Esophagus (tissue), 2 donors: ENCODE measurements around the gene CNR2. TPM values are rescaled to one million over a fixed set of nuclear protein-coding genes. Genes with fewer than 3 reads are reported as not detected.
"Not testable (repeated sequence)": the region's sequence is repeated elsewhere in the genome, so short reads cannot be mapped to it uniquely, and the experiment has no call there.

Source experiments
- H3K27ac ChIP-seq, 2 donors: one replicate each; pipeline ENCODE4 v1.5.1; 2013; ENCODE audit warnings: low read depth in 2 of 2, mild to moderate bottlenecking in 2 of 2, inconsistent platforms in 1 of 2, low read length in 1 of 2, moderate library complexity in 1 of 2
- H3K27me3 ChIP-seq, 2 donors: one replicate each; pipeline ENCODE4 v1.6.1; 2013; ENCODE audit warnings: low read length in 2 of 2, control low read depth in 1 of 2, mild to moderate bottlenecking in 1 of 2; ENCODE audit not compliant: insufficient read depth in 2 of 2, control insufficient read depth in 1 of 2
- H3K36me3 ChIP-seq, 2 donors: one replicate each; pipeline ENCODE4 v1.6.1; 2013; ENCODE audit warnings: low read length in 1 of 2; ENCODE audit not compliant: control insufficient read depth in 2 of 2, insufficient read depth in 2 of 2
- H3K4me1 ChIP-seq, 2 donors: one replicate each; pipeline ENCODE4 v1.6.1; 2013; ENCODE audit warnings: low read length in 1 of 2; ENCODE audit not compliant: control insufficient read depth in 2 of 2, insufficient read depth in 2 of 2
- H3K4me3 ChIP-seq, 2 donors: one replicate each; pipeline ENCODE4 v1.5.1; 2013; ENCODE audit warnings: low read length in 2 of 2, mild to moderate bottlenecking in 2 of 2, low read depth in 1 of 2, moderate library complexity in 1 of 2
- H3K9me3 ChIP-seq, 2 donors: one replicate each; pipeline ENCODE4 v1.6.1; 2013; ENCODE audit warnings: mild to moderate bottlenecking in 2 of 2, low read depth in 1 of 2, low read length in 1 of 2, moderate library complexity in 1 of 2; ENCODE audit not compliant: control insufficient read depth in 2 of 2, insufficient read depth in 1 of 2
- WGBS, 2 donors: extraction: QIAGEN DNeasy Blood & Tissue Kit; methylation state at CpG; one replicate each; pipeline ENCODE4 v1.1.7; 2013; 5-methylcytosine and 5-hydroxymethylcytosine counted together
- polyA plus RNA-seq, 2 donors: library from polyadenylated mRNA; stranded (reverse); fragments of 200-250 nt; gene quantifications; one replicate each; pipeline ENCODE4 v1.2.3, GENCODE V29; 2013
- donor health status: healthy with polysubstance abuse.
- donor health status: Bipolar disorder and iron deficiency.

CNR2 gene
- polyA plus RNA-seq, 2 donors = 0.01 to 0.02 TPM

DNA sequence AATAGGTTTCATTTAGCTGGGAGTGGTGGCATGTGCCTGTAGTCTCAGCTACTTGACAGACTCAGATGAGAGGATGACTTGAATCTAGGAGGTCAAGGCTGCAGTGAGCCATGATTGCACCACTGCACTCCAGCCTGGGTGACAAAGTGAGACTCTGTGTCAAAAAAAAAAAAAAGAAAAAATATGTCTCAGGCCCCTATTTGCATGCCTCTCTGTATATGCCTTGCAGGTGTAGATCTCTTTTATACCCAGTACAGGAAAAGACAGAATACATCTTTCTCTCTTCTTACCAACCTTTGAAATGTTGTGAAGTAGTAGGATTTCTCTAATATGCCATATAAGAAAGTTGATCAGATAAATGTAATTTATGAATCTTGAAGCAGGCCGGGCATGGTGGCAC is 6.4 kb downstream of the CNR2 start:
- Histone ChIP-seq H3K36me3 (no peaks in the 10 kb centered on the region), H3K27me3 (no peaks in the 10 kb centered on the region), H3K9me3 (no peaks in the 10 kb centered on the region), H3K4me1 (no peaks in the 10 kb centered on the region), H3K4me3 (no peak overlapping the region), H3K27ac (no peak overlapping the region)
- WGBS, 2 donors = 74 to 95% methylated on average over 1 of the region's 1 CpG

DNA sequence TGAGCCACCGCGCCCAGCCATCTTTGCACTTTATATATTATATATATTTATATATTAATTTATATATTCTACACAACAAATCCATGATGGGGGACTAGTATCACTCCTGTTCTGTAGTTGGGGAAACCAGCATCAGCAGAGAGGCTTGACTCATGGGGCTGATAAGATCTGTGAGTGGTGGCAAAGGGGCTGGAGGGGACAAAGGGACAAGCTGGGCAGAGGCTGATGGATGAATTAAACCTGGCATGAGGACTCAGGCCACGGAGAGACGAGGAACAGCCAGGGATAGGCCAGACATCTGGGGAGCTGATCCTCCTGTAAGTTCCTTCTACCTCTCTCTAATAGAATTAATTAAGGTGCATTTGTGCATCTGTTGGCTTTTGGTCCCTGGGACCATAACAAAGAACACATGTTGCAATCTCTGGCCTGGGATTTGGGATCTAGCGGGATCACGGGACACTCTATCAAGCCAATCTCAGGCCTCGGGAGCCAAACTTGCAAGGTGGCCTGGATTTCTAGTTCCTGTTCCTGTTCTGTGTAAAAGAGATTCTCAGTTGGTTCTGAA is 7.6 kb downstream of the CNR2 start:
- Histone ChIP-seq H3K36me3 (no peaks in the 10 kb centered on the region), H3K4me1 (no peaks in the 10 kb centered on the region), H3K4me3 (no peak overlapping the region), H3K27ac (no peak overlapping the region), H3K9me3 (no peaks in the 10 kb centered on the region), H3K27me3 (no peaks in the 10 kb centered on the region)
- 85 to 93% methylated on average over 7 of the region's 7 CpGs for WGBS, 2 donors

GRCh38 chr1:23904748-23905357 is 8.3 kb downstream of the CNR2 start:
- Histone ChIP-seq H3K4me3 (no peak overlapping the region), H3K4me1 (no peaks in the 10 kb centered on the region), H3K36me3 (no peaks in the 10 kb centered on the region), H3K9me3 (no peaks in the 10 kb centered on the region), H3K27ac (no peak overlapping the region), H3K27me3 (no peaks in the 10 kb centered on the region)
- 78 to 83% methylated on average over 10 of the region's 10 CpGs for WGBS, 2 donors

DNA sequence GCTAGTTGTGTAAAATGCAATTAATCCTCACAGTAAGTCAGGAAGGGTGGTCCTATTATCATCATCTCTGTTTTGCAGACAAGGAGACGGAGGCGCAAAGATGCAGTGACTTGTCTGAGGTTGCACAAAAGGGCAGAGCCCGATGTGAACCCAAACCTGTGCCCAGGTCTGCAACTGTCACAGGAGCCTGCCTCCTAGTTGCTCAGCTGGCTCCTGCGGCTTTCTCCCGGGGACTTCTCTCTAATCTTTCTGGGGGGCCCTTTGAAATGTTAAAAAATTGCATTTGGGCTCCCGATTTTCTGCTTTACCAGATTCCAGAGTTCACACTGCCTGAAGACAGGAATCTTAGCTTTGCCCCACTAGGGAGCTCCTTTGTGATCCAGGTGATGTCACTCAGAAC is 9.4 kb downstream of the CNR2 start:
- no peak overlapping the region for H3K27ac ChIP-seq
- WGBS, 2 donors = 78 to 80% methylated on average over 6 of the region's 6 CpGs
- no peaks in the 10 kb centered on the region for H3K4me1 ChIP-seq

GRCh38 chr1:23902321-23903278 is 10.6 kb downstream of the CNR2 start:
- WGBS, 2 donors = 22 to 26% methylated on average over 81 to 92 of the region's 92 CpGs
- H3K4me1 ChIP-seq = no peaks in the 10 kb centered on the region
- H3K27ac ChIP-seq = no peak overlapping the region
- no peaks in the 10 kb centered on the region for H3K9me3 ChIP-seq
- no peaks in the 10 kb centered on the region for H3K36me3 ChIP-seq
- no peaks in the 10 kb centered on the region for H3K27me3 ChIP-seq
- peak overlapping the region; percentile 29 to 41 for H3K4me3 ChIP-seq

More for the DNA sequence above, 9.4 kb downstream of the CNR2 start:
- Histone ChIP-seq H3K4me3 (no peak overlapping the region), H3K9me3 (no peaks in the 10 kb centered on the region), H3K27me3 (no peaks in the 10 kb centered on the region), H3K36me3 (no peaks in the 10 kb centered on the region)

GRCh38 chr1:23900017-23900416 is 13.1 kb downstream of the CNR2 start:
- not testable (repeated sequence) for H3K9me3 ChIP-seq, H3K36me3 ChIP-seq, H3K4me3 ChIP-seq, H3K27me3 ChIP-seq, H3K4me1 ChIP-seq, H3K27ac ChIP-seq
- 63 to 70% methylated on average over 8 of the region's 8 CpGs for WGBS, 2 donors

DNA sequence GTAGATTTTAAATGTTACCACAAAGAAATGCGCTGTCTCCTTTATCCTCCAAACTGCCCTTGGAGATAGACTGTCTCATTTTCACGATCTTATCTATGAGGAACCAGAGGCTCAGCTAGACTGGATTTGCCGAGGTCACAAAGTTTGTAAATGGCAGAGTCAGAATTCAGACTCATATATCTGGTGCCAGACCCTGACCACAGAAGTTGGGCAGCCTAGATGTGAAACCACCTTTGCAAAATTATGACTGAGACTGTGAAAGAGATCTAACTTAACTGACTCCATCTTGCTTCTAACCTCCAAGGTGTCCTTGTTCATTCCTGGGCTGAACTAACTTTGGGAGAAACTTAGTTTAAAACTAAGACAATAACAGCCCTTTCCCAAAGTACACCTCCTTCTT is 14.1 kb downstream of the CNR2 start:
- H3K27me3 ChIP-seq = no peaks in the 10 kb centered on the region
- WGBS, 2 donors = 70 to 77% methylated on average over 3 of the region's 3 CpGs
- H3K4me3 ChIP-seq = no peak overlapping the region
- H3K36me3 ChIP-seq = no peaks in the 10 kb centered on the region
- no peaks in the 10 kb centered on the region for H3K9me3 ChIP-seq
- no peak overlapping the region for H3K27ac ChIP-seq
- H3K4me1 ChIP-seq = no peaks in the 10 kb centered on the region

DNA sequence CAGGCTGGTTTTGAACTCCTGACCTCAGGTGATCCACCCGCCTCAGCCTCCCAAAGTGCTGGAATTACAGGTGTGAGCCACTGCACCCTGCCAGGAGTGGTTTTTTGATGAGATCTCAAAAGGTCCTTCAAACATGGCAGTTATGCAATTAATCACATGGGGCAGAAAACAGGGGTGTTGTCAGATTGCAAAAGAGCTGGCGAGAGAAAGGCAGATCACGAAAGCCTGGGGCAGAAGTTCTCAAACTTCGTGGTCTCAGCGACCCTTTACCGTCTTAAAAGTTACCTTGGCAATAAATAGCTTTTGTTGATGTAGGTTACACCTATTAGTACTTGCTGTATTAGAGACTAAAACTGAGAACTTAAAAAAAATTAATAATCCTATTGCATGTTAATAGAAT is 16.1 kb downstream of the CNR2 start:
- Histone ChIP-seq H3K4me1 (no peaks in the 10 kb centered on the region), H3K36me3 (no peaks in the 10 kb centered on the region), H3K9me3 (no peaks in the 10 kb centered on the region), H3K27me3 (no peaks in the 10 kb centered on the region), H3K4me3 (no peak overlapping the region), H3K27ac (no peak overlapping the region)
- 52 to 68% methylated on average over 6 of the region's 6 CpGs for WGBS, 2 donors

DNA sequence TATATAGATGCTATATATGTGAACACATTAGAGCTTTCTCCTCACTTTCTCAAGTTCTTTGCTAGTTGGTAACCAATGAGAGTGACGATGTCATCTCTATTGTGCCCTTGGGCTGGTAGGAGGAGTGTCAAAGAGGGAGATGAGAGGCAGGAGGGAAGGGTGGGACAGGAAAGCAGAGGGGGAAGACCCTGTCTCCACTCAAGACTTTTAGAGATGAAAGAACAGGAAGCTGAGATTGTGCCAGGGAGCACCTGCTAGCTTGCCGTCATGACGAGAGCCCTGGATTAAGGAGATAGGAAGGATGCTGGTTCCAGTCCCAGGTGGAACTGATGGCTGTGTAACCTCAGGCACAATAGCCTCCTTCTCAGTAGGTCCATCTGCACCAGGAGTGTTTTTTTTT is 16.7 kb downstream of the CNR2 start:
- Histone ChIP-seq H3K36me3 (no peaks in the 10 kb centered on the region), H3K27me3 (no peaks in the 10 kb centered on the region), H3K9me3 (no peaks in the 10 kb centered on the region), H3K4me1 (no peaks in the 10 kb centered on the region), H3K27ac (no peak overlapping the region), H3K4me3 (no peak overlapping the region)
- 27 to 44% methylated on average over 3 of the region's 3 CpGs for WGBS, 2 donors
